Osteocyte (in vitro differentiated cells): ENCODE measurements around the gene ECE1. TPM values are rescaled to one million over a fixed set of nuclear protein-coding genes. Genes with fewer than 3 reads are reported as not detected.
A peak's percentile ranks its signal among the peaks of the same experiment; 100 is the strongest.

Experiments
- DNase-seq: peaks from one replicate; pipeline ENCODE4 v3.0.0; 2021; ENCODE audit warnings: mixed read lengths; ENCODE audit not compliant: unreplicated experiment; ENCODE audit errors: extremely low spot score
- H3K27ac Mint-ChIP-seq: one replicate; pipeline ENCODE4 v1.8.0; 2021; ENCODE audit warnings: mild to moderate bottlenecking, mixed read lengths; ENCODE audit not compliant: unreplicated experiment
- H3K27me3 Mint-ChIP-seq: one replicate; pipeline ENCODE4 v1.8.0; 2021; ENCODE audit warnings: mixed read lengths; ENCODE audit not compliant: unreplicated experiment
- H3K36me3 Mint-ChIP-seq: one replicate; pipeline ENCODE4 v1.8.0; 2021; ENCODE audit warnings: mixed read lengths; ENCODE audit not compliant: unreplicated experiment
- H3K4me1 Mint-ChIP-seq: one replicate; pipeline ENCODE4 v1.8.0; 2021; ENCODE audit warnings: mixed read lengths; ENCODE audit not compliant: unreplicated experiment
- H3K4me3 Mint-ChIP-seq: one replicate; pipeline ENCODE4 v1.8.0; 2021; ENCODE audit warnings: mild to moderate bottlenecking, moderate library complexity, mixed read lengths; ENCODE audit not compliant: unreplicated experiment
- H3K9me3 Mint-ChIP-seq: one replicate; pipeline ENCODE4 v1.8.0; 2021; ENCODE audit warnings: mixed read lengths; ENCODE audit not compliant: unreplicated experiment
- CTCF ChIP-seq: fragments of 200-600 bp; sonication (generic); IDR thresholded peaks from 2 replicates; pipeline ENCODE4 v1.5.0; 2021; ENCODE audit warnings: antibody characterized with exemption, mild to moderate bottlenecking, moderate library complexity
- total RNA-seq: library from RNA; stranded (reverse); gene quantifications from 2 replicates; pipeline ENCODE4 v1.2.1, GENCODE V29; 2021

Gene ECE1
- total RNA-seq, 1 donor from 2014 or later: 217 TPM

DNA sequence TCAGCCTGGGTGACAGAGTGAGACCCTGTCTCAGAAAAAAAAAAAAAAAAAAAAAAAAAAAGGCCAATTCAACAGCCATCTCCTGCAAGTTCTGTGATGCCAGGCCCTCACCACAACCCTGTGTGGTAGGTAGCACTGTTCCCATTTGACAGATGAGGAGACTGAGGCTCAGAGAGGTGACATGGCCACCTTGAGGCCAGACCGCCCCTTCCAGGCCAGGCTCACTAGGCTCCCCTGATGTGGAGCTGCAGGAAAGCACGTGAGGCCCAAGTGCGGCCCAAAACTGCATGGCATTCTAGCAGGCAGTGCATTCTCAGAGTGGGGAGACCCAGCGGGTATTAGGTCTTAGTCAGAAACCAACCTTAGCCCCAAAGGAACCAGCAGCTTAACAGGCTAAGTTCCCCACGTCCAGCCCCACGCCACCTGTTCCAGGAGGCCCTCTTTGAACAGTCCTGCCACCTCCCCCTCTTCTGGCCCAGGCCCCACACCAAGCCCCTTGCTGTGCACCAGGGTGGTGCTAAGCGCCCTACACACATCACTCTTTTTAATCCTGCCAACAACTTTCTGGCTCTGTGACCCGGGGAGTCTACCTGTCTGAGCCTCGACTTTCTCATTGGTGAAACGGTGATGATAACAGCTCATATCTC, 11.7 kb upstream of the ECE1 start:
- Mint-ChIP-seq H3K27ac (peak overlapping the region; percentile 89), H3K9me3 (no peaks in the 10 kb centered on the region), H3K27me3 (no peaks in the 10 kb centered on the region), H3K36me3 (peaks cover 6% of the 10 kb centered on the region), H3K4me3 (no peak overlapping the region), H3K4me1 (peaks cover 71% of the 10 kb centered on the region)
- DNase-seq: no peak
- TF ChIP-seq CTCF: no peak

DNA sequence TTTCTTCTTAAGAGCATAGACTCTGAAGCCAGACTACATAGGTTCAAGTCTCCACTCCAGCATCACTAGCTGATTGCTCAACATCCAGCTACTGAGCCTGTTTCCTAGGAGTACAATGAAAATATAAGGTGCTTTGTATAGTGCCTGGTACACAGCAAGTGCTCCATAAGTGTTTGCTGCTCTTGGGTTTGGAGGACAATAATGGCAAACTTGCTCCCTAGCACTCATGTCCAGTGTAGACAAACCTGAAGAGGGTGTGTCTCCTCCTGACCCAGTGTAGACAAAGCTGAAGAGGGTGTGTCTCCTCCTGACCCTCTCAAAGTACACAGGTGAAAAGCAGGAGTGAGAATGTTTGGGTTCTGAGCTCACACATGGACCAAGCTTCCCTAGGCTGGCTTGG, 10.5 kb upstream of the ECE1 start:
- H3K27ac Mint-ChIP-seq: peak overlapping the region; percentile 70
- peaks cover 6% of the 10 kb centered on the region for H3K36me3 Mint-ChIP-seq
- no peak for TF ChIP-seq CTCF
- no peaks in the 10 kb centered on the region for H3K9me3 Mint-ChIP-seq
- H3K4me3 Mint-ChIP-seq: no peak overlapping the region
- peaks cover 77% of the 10 kb centered on the region for H3K4me1 Mint-ChIP-seq
- no peaks in the 10 kb centered on the region for H3K27me3 Mint-ChIP-seq
- no peak for DNase-seq

DNA sequence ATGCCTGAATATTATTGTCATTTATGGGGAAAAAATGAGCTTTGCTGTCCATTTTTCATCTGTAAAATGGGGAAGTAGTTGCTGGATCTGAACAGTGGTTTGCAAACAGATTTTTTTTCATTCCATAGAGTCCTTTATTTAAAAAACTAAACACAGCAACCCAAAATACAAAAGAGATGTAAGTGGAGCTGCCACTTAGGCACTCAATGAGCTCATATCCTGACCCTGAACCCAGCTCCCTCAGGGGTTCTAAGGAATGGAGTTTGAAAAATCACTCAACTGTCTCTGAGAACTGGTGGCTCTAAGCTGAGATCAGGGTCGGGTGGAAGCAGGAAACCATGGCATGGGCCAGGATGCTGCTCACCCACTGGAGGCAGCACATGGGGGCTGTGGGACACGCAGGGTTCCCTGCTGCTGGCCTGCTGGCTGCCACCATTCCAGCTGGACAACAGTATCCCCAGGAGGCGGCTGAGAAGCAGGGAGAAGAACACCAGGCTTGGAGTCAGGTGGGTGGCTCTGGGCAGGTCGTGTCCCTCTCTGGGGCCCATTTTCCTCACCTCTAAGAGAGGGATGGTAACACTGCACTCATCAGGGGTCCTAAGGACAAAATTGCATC, 9.6 kb upstream of the ECE1 start:
- Mint-ChIP-seq H3K27ac (peak overlapping the region; percentile 70), H3K4me3 (no peak overlapping the region), H3K27me3 (no peaks in the 10 kb centered on the region), H3K4me1 (peaks cover 77% of the 10 kb centered on the region), H3K36me3 (peaks cover 6% of the 10 kb centered on the region), H3K9me3 (no peaks in the 10 kb centered on the region)
- TF ChIP-seq CTCF: no peak
- no peak for DNase-seq

DNA sequence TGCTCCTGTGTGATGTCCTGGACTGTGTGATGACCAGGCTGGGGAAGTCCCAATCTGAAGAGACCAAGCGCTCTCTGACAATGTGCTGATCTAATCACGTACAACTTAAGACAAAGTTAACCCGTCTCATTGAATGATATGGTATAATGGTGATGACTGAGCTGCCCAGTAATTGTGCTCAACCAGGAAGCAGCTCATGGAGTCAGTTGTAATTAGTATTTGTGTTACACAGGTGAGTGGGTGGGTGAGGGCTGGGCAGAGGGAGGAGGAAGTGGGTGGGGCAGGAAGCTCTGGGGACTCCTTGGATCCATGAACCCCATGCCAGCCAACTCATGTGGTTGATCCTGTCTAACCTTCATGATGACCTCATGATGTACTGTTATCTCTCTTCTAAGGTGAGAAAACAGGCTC, 8.7 kb upstream of the ECE1 start:
- Mint-ChIP-seq H3K36me3 (peaks cover 6% of the 10 kb centered on the region), H3K4me1 (peaks cover 78% of the 10 kb centered on the region), H3K4me3 (no peak overlapping the region), H3K27me3 (no peaks in the 10 kb centered on the region), H3K27ac (peak overlapping the region; percentile 63), H3K9me3 (no peaks in the 10 kb centered on the region)
- no peak for DNase-seq
- no peak for TF ChIP-seq CTCF

GRCh38 chr1:21297975-21298374, 7.7 kb upstream of the ECE1 start:
- Mint-ChIP-seq H3K27me3 (no peaks in the 10 kb centered on the region), H3K27ac (peak overlapping the region; percentile 63), H3K4me1 (peaks cover 78% of the 10 kb centered on the region), H3K36me3 (peaks cover 6% of the 10 kb centered on the region), H3K4me3 (no peak overlapping the region), H3K9me3 (no peaks in the 10 kb centered on the region)
- no peak for DNase-seq
- no peak for TF ChIP-seq CTCF
